22Rv1 (cell line): ENCODE results near the gene TWIST1.

ENCODE experiments used
- H3K27ac ChIP-seq: fragments of 450-650 bp; 2 replicates; pipeline ENCODE4 v1.5.1; 2017
- ZFX ChIP-seq: fragments of 450-650 bp; IDR thresholded peaks from 2 replicates; pipeline ENCODE4 v1.6.1; 2017; ENCODE audit warnings: antibody characterized with exemption, borderline replicate concordance
- TF ChIP-seq, protein P1 (sequence below): fragments of 450-650 bp; IDR thresholded peaks from 2 replicates; pipeline ENCODE4 v1.5.1; 2017; ENCODE audit warnings: mild to moderate bottlenecking

TWIST1 gene

GRCh38 chr7:19112274-19113001 is 5.0 kb downstream of the TWIST1 start:
- TF ChIP-seq ZFX: no peak
- TF ChIP-seq, protein P1, sequence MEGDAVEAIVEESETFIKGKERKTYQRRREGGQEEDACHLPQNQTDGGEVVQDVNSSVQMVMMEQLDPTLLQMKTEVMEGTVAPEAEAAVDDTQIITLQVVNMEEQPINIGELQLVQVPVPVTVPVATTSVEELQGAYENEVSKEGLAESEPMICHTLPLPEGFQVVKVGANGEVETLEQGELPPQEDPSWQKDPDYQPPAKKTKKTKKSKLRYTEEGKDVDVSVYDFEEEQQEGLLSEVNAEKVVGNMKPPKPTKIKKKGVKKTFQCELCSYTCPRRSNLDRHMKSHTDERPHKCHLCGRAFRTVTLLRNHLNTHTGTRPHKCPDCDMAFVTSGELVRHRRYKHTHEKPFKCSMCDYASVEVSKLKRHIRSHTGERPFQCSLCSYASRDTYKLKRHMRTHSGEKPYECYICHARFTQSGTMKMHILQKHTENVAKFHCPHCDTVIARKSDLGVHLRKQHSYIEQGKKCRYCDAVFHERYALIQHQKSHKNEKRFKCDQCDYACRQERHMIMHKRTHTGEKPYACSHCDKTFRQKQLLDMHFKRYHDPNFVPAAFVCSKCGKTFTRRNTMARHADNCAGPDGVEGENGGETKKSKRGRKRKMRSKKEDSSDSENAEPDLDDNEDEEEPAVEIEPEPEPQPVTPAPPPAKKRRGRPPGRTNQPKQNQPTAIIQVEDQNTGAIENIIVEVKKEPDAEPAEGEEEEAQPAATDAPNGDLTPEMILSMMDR: no peak

GRCh38 chr7:19111474-19112273 is 5.8 kb downstream of the TWIST1 start:
- TF ChIP-seq, protein P1: no peak
- no peak for TF ChIP-seq ZFX
- no peak overlapping the region for H3K27ac ChIP-seq

More at GRCh38 chr7:19112274-19113001, 5.0 kb downstream of the TWIST1 start:
- H3K27ac ChIP-seq: no peak overlapping the region

- TF ChIP-seq ZFX: no peak
- TF ChIP-seq, protein P1: no peak
- H3K27ac ChIP-seq: no peak overlapping the region
Measured at GRCh38 chr7:19110776-19111175, 6.7 kb downstream of the TWIST1 start.

DNA sequence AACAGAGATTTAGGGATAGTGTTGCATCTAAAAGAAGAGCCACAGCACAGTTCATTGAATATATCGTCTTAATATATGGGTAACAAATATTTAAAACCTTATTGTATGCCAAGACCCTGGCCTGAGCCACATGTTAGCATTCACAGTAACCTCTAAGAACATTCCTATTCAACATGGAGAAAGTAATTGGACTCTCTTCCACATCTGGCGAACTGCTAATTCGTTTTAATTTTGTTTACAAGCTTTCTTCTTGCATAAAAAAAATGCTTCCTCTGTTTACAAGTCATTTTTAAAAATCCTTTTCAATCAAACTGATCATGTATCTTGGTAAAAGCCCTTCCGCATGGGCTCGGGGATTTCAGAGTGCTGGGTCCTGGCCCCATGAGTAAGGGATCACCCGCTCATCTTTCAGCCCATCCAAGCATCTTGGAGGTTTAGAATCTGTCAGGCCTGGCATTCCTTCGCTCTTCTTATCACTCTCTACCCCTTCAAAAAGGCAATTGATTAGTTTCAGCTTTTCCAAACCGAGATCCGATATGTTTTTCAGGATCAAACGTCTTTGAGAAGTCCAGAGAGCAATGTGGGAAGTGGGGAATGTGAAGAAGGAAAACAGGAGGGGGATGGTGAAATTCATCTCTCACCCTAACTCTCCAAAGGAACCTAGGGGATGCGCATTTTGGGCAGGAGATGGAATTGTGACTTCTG is 7.3 kb downstream of the TWIST1 start:
- TF ChIP-seq ZFX: no peak
- TF ChIP-seq, protein P1: no peak

GRCh38 chr7:19109000-19109946 is 8.2 kb downstream of the TWIST1 start:
- TF ChIP-seq ZFX: no peak
- TF ChIP-seq, protein P1: no peak
- no peak overlapping the region for H3K27ac ChIP-seq

More for the DNA sequence above, 7.3 kb downstream of the TWIST1 start:
- H3K27ac ChIP-seq: no peak overlapping the region

GRCh38 chr7:19107356-19108146 is 9.9 kb downstream of the TWIST1 start:
- H3K27ac ChIP-seq: no peak overlapping the region
- TF ChIP-seq, protein P1: no peak
- TF ChIP-seq ZFX: no peak
